Calu3 (cell line): ENCODE measurements around the gene VWA7. TPM values are rescaled to one million over a fixed set of nuclear protein-coding genes. Genes with fewer than 3 reads are reported as not detected.

Experiments
- BruUV-seq: library from RNA; stranded (reverse); fragments of 400-500 nt; replicated peaks from 2 replicates; lab custom pipeline; 2021; lab: Mats Ljungman, UMichigan
- CTCF ChIA-PET: fragments of 300-600 bp; sonication (Branson Sonifier 250); formaldehyde crosslinking; loops from one replicate; lab custom pipeline; 2022; ENCODE audit warnings: antibody characterized with exemption; lab: Charles Lee
- DNase-seq: peaks from one replicate; pipeline ENCODE4 v3.0.0; 2022
- H3K27ac Mint-ChIP-seq: one replicate; pipeline ENCODE4 v1.8.0; 2022; ENCODE audit warnings: mixed read lengths; ENCODE audit not compliant: unreplicated experiment
- H3K27me3 Mint-ChIP-seq: one replicate; pipeline ENCODE4 v1.8.0; 2022; ENCODE audit warnings: mixed read lengths; ENCODE audit not compliant: unreplicated experiment
- H3K36me3 Mint-ChIP-seq: one replicate; pipeline ENCODE4 v1.8.0; 2022; ENCODE audit warnings: mild to moderate bottlenecking, moderate library complexity, mixed read lengths; ENCODE audit not compliant: insufficient read depth, unreplicated experiment
- H3K4me1 Mint-ChIP-seq: one replicate; pipeline ENCODE4 v1.8.0; 2022; ENCODE audit warnings: mild to moderate bottlenecking, low read depth, mixed read lengths; ENCODE audit not compliant: unreplicated experiment
- H3K4me3 Mint-ChIP-seq: one replicate; pipeline ENCODE4 v1.8.0; 2022; ENCODE audit warnings: mild to moderate bottlenecking, low read depth, moderate library complexity, mixed read lengths; ENCODE audit not compliant: unreplicated experiment
- H3K9me3 Mint-ChIP-seq: one replicate; pipeline ENCODE4 v1.8.0; 2022; ENCODE audit warnings: low read depth, mixed read lengths; ENCODE audit not compliant: unreplicated experiment
- CTCF ChIP-seq: fragments of 200-600 bp; IDR thresholded peaks from one replicate; pipeline ENCODE4 v1.8.0; 2022; ENCODE audit warnings: antibody characterized with exemption; ENCODE audit not compliant: unreplicated experiment
- intact Hi-C: fragments of 100-400 bp; cut with micrococcal nuclease; formaldehyde crosslinking; loops from one replicate; pipeline ENCODE4 v1.10.0; 2022; ENCODE audit not compliant: unreplicated experiment
- total RNA-seq: library from RNA; stranded (reverse); gene quantifications from 2 replicates; pipeline ENCODE4 v1.2.3, GENCODE V29; 2022

Gene VWA7
- total RNA-seq, 1 experiment from 2014 or later, result 22.1 TPM

GRCh38 chr6:31758281-31758680 is 18.8 kb downstream of the VWA7 start:
- H3K36me3 Mint-ChIP-seq, result peaks cover 48% of the 10 kb centered on the region
- H3K4me3 Mint-ChIP-seq, result no peak overlapping the region
- H3K9me3 Mint-ChIP-seq, result no peaks in the 10 kb centered on the region
- H3K4me1 Mint-ChIP-seq, result peaks cover 11% of the 10 kb centered on the region
- no peak for TF ChIP-seq CTCF
- no peaks in the 10 kb centered on the region for H3K27me3 Mint-ChIP-seq
- H3K27ac Mint-ChIP-seq, result no peak overlapping the region
- CTCF ChIA-PET, result interaction anchor here (0.6 to 2.2 kb wide), 2 partner anchors 12 to 38 kb away, joined by 3 to 7 read pairs; no protein-coding TSS in a partner anchor
- intact Hi-C loops, result no loop called here
- BruUV-seq, result no TSS peak
- DNase-seq, result no peak

GRCh38 chr6:31752739-31753319 is 24.3 kb downstream of the VWA7 start:
- Mint-ChIP-seq H3K4me3 (no peak overlapping the region), H3K36me3 (peaks cover 35% of the 10 kb centered on the region), H3K27ac (no peak overlapping the region), H3K9me3 (no peaks in the 10 kb centered on the region), H3K27me3 (no peaks in the 10 kb centered on the region), H3K4me1 (no peaks in the 10 kb centered on the region)
- intact Hi-C loops, result no loop called here
- no TSS peak for BruUV-seq
- CTCF ChIA-PET, result interaction anchor here (1.1 kb wide), 1 partner anchor 14 kb away, joined by 6 read pairs; the partner anchor contains the start of gene MSH5
- no peak for DNase-seq
- TF ChIP-seq CTCF, result no peak

GRCh38 chr6:31750411-31751022 is 26.6 kb downstream of the VWA7 start:
- BruUV-seq, result TSS peak; percentile 5
- CTCF ChIA-PET, result interaction anchor here (1.0 kb wide), 1 partner anchor 11 kb away, joined by 5 read pairs; the partner anchor contains the start of gene MSH5
- Mint-ChIP-seq H3K27me3 (no peaks in the 10 kb centered on the region), H3K36me3 (peaks cover 42% of the 10 kb centered on the region), H3K9me3 (no peaks in the 10 kb centered on the region), H3K27ac (no peak overlapping the region), H3K4me3 (no peak overlapping the region), H3K4me1 (no peaks in the 10 kb centered on the region)
- no peak for TF ChIP-seq CTCF
- intact Hi-C loops, result no loop called here
- DNase-seq, result no peak

GRCh38 chr6:31749301-31750036 is 27.7 kb downstream of the VWA7 start:
- intact Hi-C loops, result no loop called here
- Mint-ChIP-seq H3K36me3 (peaks cover 49% of the 10 kb centered on the region), H3K4me3 (no peak overlapping the region), H3K27me3 (no peaks in the 10 kb centered on the region), H3K4me1 (no peaks in the 10 kb centered on the region), H3K27ac (no peak overlapping the region), H3K9me3 (no peaks in the 10 kb centered on the region)
- TF ChIP-seq CTCF, result no peak
- no TSS peak for BruUV-seq
- DNase-seq, result no peak
- CTCF ChIA-PET, result interaction anchor here (1.0 kb wide), 1 partner anchor 10 kb away, joined by 5 read pairs; the partner anchor contains the start of gene MSH5
